B cell (primary cell): ENCODE results near the gene SLC7A6. TPM values are rescaled to one million over a fixed set of nuclear protein-coding genes. Genes with fewer than 3 reads are reported as not detected.

Source experiments
- ATAC-seq: fragments of 200-7000 bp; cut with Tn5 transposase; one replicate; pipeline ENCODE4 v1.10.0; 2021; ENCODE audit warnings: low read depth, mild to moderate bottlenecking, moderate number of reproducible peaks, moderate library complexity
- CTCF ChIA-PET: fragments of 350-600 bp; sonication (Branson Sonifier 250); formaldehyde crosslinking; loops from one replicate; lab custom pipeline; 2021; ENCODE audit warnings: antibody characterized with exemption, inconsistent platforms; lab: Charles Lee
- POLR2A ChIA-PET: fragments of 350-600 bp; sonication (Branson Sonifier 250); formaldehyde crosslinking; loops from one replicate; lab custom pipeline; 2021; ENCODE audit warnings: antibody characterized with exemption; lab: Charles Lee
- DNase-seq: peaks from one replicate; pipeline ENCODE4 v3.0.0; 2013
- H2AFZ ChIP-seq: 2 replicates; pipeline ENCODE4 v1.6.1; 2012; ENCODE audit warnings: mild to moderate bottlenecking, low read depth, low read length; ENCODE audit not compliant: insufficient read depth, poor library complexity, severe bottlenecking
- H3K27ac ChIP-seq, 2 donors: 1 replicate in 1 of 2; 2 replicates in 1 of 2; pipeline ENCODE4 v1.5.1; 2012 to 2013; ENCODE audit warnings: low read length in 2 of 2, mild to moderate bottlenecking in 2 of 2, moderate library complexity in 1 of 2
- H3K27me3 ChIP-seq, 4 experiments: fragments of 200-600 bp in 1 of 4; sonication (generic) in 1 of 4; replicated peaks in 1 of 4; 1 replicate in 2 of 4; 2 replicates in 2 of 4; pipeline versions ENCODE4 v1.6.1 to v1.7.0; 2013 to 2016; ENCODE audit warnings: low read length in 3 of 4, mild to moderate bottlenecking in 2 of 4, mixed read lengths in 1 of 4, moderate library complexity in 1 of 4; ENCODE audit not compliant: insufficient read depth in 4 of 4, control insufficient read depth in 3 of 4; ENCODE audit errors: control extremely low read depth in 1 of 4
- H3K36me3 ChIP-seq, 2 experiments: replicated peaks in 1 of 2; 1 replicate in 1 of 2; 2 replicates in 1 of 2; pipeline versions ENCODE4 v1.6.1 to v1.7.1; 2013; ENCODE audit warnings: low read length in 1 of 2; ENCODE audit not compliant: insufficient read depth in 2 of 2, control insufficient read depth in 1 of 2; ENCODE audit errors: control extremely low read depth in 1 of 2, extremely low read depth in 1 of 2
- H3K4me1 ChIP-seq, 2 donors: fragments of 200-600 bp in 1 of 2; sonication (generic) in 1 of 2; 1 replicate in 1 of 2; 2 replicates in 1 of 2; pipeline versions ENCODE4 v1.5.1 to v1.6.1; 2013 to 2017; ENCODE audit warnings: low read length in 2 of 2; ENCODE audit not compliant: control insufficient read depth in 2 of 2, insufficient read depth in 2 of 2
- H3K4me2 ChIP-seq: replicated peaks from 2 replicates; pipeline ENCODE3; 2012; ENCODE audit warnings: mild to moderate bottlenecking, low read depth, low read length; ENCODE audit not compliant: poor library complexity, severe bottlenecking
- H3K4me3 ChIP-seq, 5 experiments: fragments of 200-600 bp in 1 of 5; sonication (generic) in 1 of 5; 1 replicate in 3 of 5; 2 replicates in 2 of 5; pipeline versions ENCODE4 v1.5.1 to v1.7.0; 2011 to 2016; ENCODE audit warnings: low read length in 4 of 5, mild to moderate bottlenecking in 4 of 5, low read depth in 2 of 5, control low read depth in 1 of 5, moderate library complexity in 1 of 5; ENCODE audit not compliant: insufficient read depth in 1 of 5; ENCODE audit errors: control extremely low read depth in 1 of 5, extremely low read depth in 1 of 5
- H3K79me2 ChIP-seq: fragments of 200-600 bp; sonication (generic); one replicate; pipeline ENCODE4 v1.6.0; 2016; ENCODE audit warnings: low read length; ENCODE audit not compliant: control insufficient read depth, insufficient read depth
- H3K9ac ChIP-seq: fragments of 200-600 bp; sonication (generic); 2 replicates; pipeline ENCODE4 v1.6.1; 2017; ENCODE audit warnings: mild to moderate bottlenecking, low read length, moderate library complexity
- H3K9me3 ChIP-seq, 3 donors: one replicate each; pipeline versions ENCODE4 v1.6.1 to v1.7.1; 2013; ENCODE audit warnings: low read length in 2 of 3; ENCODE audit not compliant: control insufficient read depth in 2 of 3, insufficient read depth in 1 of 3; ENCODE audit errors: control extremely low read depth in 1 of 3
- H4K20me1 ChIP-seq: 2 replicates; pipeline ENCODE4 v1.6.0; 2012; ENCODE audit warnings: mild to moderate bottlenecking, low read length; ENCODE audit not compliant: insufficient read depth, control insufficient read depth, poor library complexity, severe bottlenecking
- H3K27ac Mint-ChIP-seq: one replicate; pipeline ENCODE4 v1.8.0; 2021; ENCODE audit warnings: mixed read lengths
- H3K27me3 Mint-ChIP-seq: one replicate; pipeline ENCODE4 v1.8.0; 2021; ENCODE audit warnings: mixed read lengths
- H3K4me1 Mint-ChIP-seq: one replicate; pipeline ENCODE4 v1.8.0; 2021; ENCODE audit warnings: mixed read lengths
- H3K4me3 Mint-ChIP-seq: one replicate; pipeline ENCODE4 v1.8.0; 2021; ENCODE audit warnings: mixed read lengths
- H3K9me3 Mint-ChIP-seq: one replicate; pipeline ENCODE4 v1.8.0; 2022; ENCODE audit warnings: mixed read lengths; ENCODE audit not compliant: insufficient read depth
- EZH2 ChIP-seq: IDR thresholded peaks from 2 replicates; pipeline ENCODE4 v1.6.1; 2012; ENCODE audit warnings: borderline replicate concordance, low read depth, mild to moderate bottlenecking, moderate library complexity, low read length; ENCODE audit not compliant: insufficient read depth, poor library complexity, severe bottlenecking
- WGBS: methylation state at CpG from one replicate; pipeline ENCODE4 v1.1.5; 2013; ENCODE audit warnings: missing lambda C conversion rate; ENCODE audit not compliant: insufficient coverage; 5-methylcytosine and 5-hydroxymethylcytosine counted together
- intact Hi-C: fragments of 100-400 bp; cut with micrococcal nuclease; formaldehyde crosslinking; loops from one replicate; pipeline ENCODE4 v1.10.0; 2022
- polyA plus RNA-seq: library from polyadenylated mRNA; depleted of rRNA; stranded (reverse); fragments of >200 nt; gene quantifications from 2 replicates; pipeline ENCODE4 v1.2.3, GENCODE V29; 2012
- total RNA-seq, 2 donors: library from RNA; stranded (reverse); fragments of 120-200 nt in 1 of 2; gene quantifications; 1 replicate in 1 of 2; 2 replicates in 1 of 2; pipeline versions ENCODE4 v1.2.3 to v1.2.4, GENCODE V29; 2013 to 2022
- TF ChIP-seq, protein P1 (sequence below): fragments of 200-600 bp; IDR thresholded peaks from one replicate; pipeline ENCODE4 v1.8.0; 2022; ENCODE audit warnings: antibody characterized with exemption, mild to moderate bottlenecking

The SLC7A6 gene
- total and polyA plus RNA-seq, 2 donors (not counting 1 experiment from before 2014, with no cell fraction given), result 73.8 to 85.1 TPM

DNA sequence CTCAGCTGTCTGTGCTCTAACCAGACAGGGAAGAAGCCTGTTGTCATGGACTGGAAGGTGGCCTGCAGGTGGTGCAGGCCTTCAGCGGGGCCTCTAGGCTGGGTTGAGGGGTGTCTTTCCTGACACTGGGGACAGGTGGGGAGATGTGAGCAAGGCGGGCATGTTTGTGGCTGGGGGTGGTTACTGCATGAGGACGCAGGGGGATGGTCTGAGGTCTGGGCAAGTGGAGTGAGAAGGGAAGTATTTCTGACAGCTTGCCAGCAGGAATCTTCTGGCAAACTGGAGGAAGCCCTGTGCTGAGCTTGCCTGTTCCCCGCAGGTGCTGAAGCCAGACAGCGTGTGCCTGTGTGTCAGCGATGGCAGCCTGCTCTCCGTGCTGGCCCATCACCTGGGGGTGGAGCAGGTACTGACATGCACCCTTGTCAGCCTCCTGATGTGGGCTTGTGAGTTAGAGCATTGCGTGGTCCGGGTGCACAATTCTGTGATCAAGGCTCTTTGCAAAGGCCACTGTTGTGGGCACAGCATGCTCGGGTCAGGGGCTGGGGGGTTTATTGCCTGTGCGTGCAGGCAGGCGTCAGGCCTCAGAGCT lies 82.7 kb downstream of the SLC7A6 start:
- Histone ChIP-seq H3K4me3 (no peak overlapping the region), H3K36me3 (peaks cover 19 to 77% of the 10 kb centered on the region in 2 experiments), H2AFZ (no peak overlapping the region), H3K4me2 (no peak overlapping the region), H3K9me3 (no peaks in the 10 kb centered on the region), H3K79me2 (no peaks in the 10 kb centered on the region), H3K27ac (no peak overlapping the region), H3K9ac (no peak overlapping the region), H4K20me1 (no peaks in the 10 kb centered on the region), H3K4me1 (no peaks in the 10 kb centered on the region), H3K27me3 (no peaks in the 10 kb centered on the region)
- H3K9me3 Mint-ChIP-seq, result no peaks in the 10 kb centered on the region
- intact Hi-C loops, result no loop called here
- 57% methylated on average over 12 of the region's 12 CpGs for WGBS
- DNase-seq (no peak), ATAC-seq (no peak)
- H3K27ac Mint-ChIP-seq, result no peak overlapping the region
- no peak overlapping the region for H3K4me3 Mint-ChIP-seq
- CTCF ChIA-PET, result no interaction called here
- no peaks in the 10 kb centered on the region for H3K27me3 Mint-ChIP-seq
- POLR2A ChIA-PET, result no interaction called here
- no peaks in the 10 kb centered on the region for H3K4me1 Mint-ChIP-seq
- TF ChIP-seq EZH2, result no peak
- TF ChIP-seq, protein P1, sequence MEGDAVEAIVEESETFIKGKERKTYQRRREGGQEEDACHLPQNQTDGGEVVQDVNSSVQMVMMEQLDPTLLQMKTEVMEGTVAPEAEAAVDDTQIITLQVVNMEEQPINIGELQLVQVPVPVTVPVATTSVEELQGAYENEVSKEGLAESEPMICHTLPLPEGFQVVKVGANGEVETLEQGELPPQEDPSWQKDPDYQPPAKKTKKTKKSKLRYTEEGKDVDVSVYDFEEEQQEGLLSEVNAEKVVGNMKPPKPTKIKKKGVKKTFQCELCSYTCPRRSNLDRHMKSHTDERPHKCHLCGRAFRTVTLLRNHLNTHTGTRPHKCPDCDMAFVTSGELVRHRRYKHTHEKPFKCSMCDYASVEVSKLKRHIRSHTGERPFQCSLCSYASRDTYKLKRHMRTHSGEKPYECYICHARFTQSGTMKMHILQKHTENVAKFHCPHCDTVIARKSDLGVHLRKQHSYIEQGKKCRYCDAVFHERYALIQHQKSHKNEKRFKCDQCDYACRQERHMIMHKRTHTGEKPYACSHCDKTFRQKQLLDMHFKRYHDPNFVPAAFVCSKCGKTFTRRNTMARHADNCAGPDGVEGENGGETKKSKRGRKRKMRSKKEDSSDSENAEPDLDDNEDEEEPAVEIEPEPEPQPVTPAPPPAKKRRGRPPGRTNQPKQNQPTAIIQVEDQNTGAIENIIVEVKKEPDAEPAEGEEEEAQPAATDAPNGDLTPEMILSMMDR, result no peak

GRCh38 chr16:68347605-68348004 lies 83.3 kb downstream of the SLC7A6 start:
- H4K20me1 ChIP-seq, result no peaks in the 10 kb centered on the region
- DNase-seq, result no peak
- ATAC-seq, result no peak
- intact Hi-C loops, result no loop called here
- H3K27me3 ChIP-seq, result no peaks in the 10 kb centered on the region
- peaks cover 19 to 77% of the 10 kb centered on the region in 2 experiments for H3K36me3 ChIP-seq
- no peaks in the 10 kb centered on the region for H3K4me1 ChIP-seq
- H3K4me2 ChIP-seq, result no peak overlapping the region
- no peaks in the 10 kb centered on the region for H3K9me3 ChIP-seq
- no peak overlapping the region for H3K27ac Mint-ChIP-seq
- H3K9me3 Mint-ChIP-seq, result no peaks in the 10 kb centered on the region
- no peak for TF ChIP-seq EZH2
- TF ChIP-seq, protein P1, result no peak
- ChIA-PET POLR2A (no interaction called here), CTCF (no interaction called here)
- H2AFZ ChIP-seq, result no peak overlapping the region
- H3K27ac ChIP-seq, result no peak overlapping the region
- no peak overlapping the region for H3K4me3 Mint-ChIP-seq
- H3K27me3 Mint-ChIP-seq, result no peaks in the 10 kb centered on the region
- no peaks in the 10 kb centered on the region for H3K4me1 Mint-ChIP-seq
- WGBS, result 29% methylated on average over 1 of the region's 4 CpGs
- H3K9ac ChIP-seq, result no peak overlapping the region
- H3K4me3 ChIP-seq, result no peak overlapping the region
- no peaks in the 10 kb centered on the region for H3K79me2 ChIP-seq
